Right lobe of liver (tissue), 6 donors: ENCODE measurements around the gene RBM19. TPM values are rescaled to one million over a fixed set of nuclear protein-coding genes. Genes with fewer than 3 reads are reported as not detected.

Source experiments
- ATAC-seq, 4 donors: fragments of 200-7000 bp; cut with Tn5 transposase; one replicate each; pipeline ENCODE4 v1.9.1; 2020; ENCODE audit warnings: mild to moderate bottlenecking in 4 of 4, moderate library complexity in 4 of 4
- DNase-seq, 3 donors: peaks; one replicate each; pipeline ENCODE4 v3.0.0-alpha.2; 2020
- H3K27ac ChIP-seq, 3 donors: fragments of 200-600 bp; one replicate each; pipeline ENCODE4 v1.8.0; 2022
- H3K27me3 ChIP-seq, 2 donors: fragments of 200-600 bp; one replicate each; pipeline ENCODE4 v1.8.0; 2022
- H3K36me3 ChIP-seq, 4 donors: fragments of 200-600 bp; sonication (generic) in 1 of 4; one replicate each; pipeline versions ENCODE4 v1.5.1 to v1.8.0; 2017 to 2022; ENCODE audit warnings: control low read depth in 1 of 4
- H3K4me1 ChIP-seq, 4 donors: fragments of 200-600 bp; sonication (generic) in 1 of 4; one replicate each; pipeline versions ENCODE4 v1.5.1 to v1.8.0; 2017 to 2022; ENCODE audit warnings: control low read depth in 1 of 4
- H3K4me3 ChIP-seq, 3 donors: fragments of 200-600 bp; one replicate each; pipeline ENCODE4 v1.8.0; 2022
- H3K9me3 ChIP-seq, 4 donors: fragments of 200-600 bp; sonication (generic) in 1 of 4; one replicate each; pipeline versions ENCODE4 v1.5.1 to v1.8.0; 2017 to 2022; ENCODE audit warnings: control low read depth in 1 of 4
- CTCF ChIP-seq, 4 donors: fragments of 200-600 bp in 3 of 4; fragments of 450-650 bp in 1 of 4; IDR thresholded peaks; one replicate each; pipeline versions ENCODE4 v1.5.1 to v1.8.0; 2016 to 2022; ENCODE audit warnings: antibody characterized with exemption in 4 of 4, mild to moderate bottlenecking in 2 of 4
- POLR2A ChIP-seq: fragments of 450-650 bp; IDR thresholded peaks from one replicate; pipeline ENCODE4 v1.6.1; 2017; ENCODE audit warnings: antibody characterized with exemption, mild to moderate bottlenecking
- WGBS: methylation state at CpG from one replicate; pipeline ENCODE4 v1.1.6; 2018; ENCODE audit warnings: low coverage, low lambda C conversion rate; ENCODE audit not compliant: insufficient coverage; ENCODE audit errors: missing lambda C conversion rate; 5-methylcytosine and 5-hydroxymethylcytosine counted together
- intact Hi-C, 2 donors: fragments of 100-400 bp; cut with DNase I; formaldehyde crosslinking; loops; one replicate each; pipeline versions ENCODE4 v1.11.2 to v1.14.1; 2022
- total RNA-seq, 6 experiments: library from RNA; depleted of rRNA in 2 of 6; stranded (reverse); fragments of >200 nt in 2 of 6; fragmentation: NEBNext Ultra II Directional in 3 of 6; extraction: Animal tissue kit (Norgen Biotek cat#: 25700) in 3 of 6; gene quantifications; one replicate each; pipeline versions ENCODE4 v1.1.0 to v1.2.4, GENCODE V29; 2016 to 2023
- donor health status: DM: no; HTN: yes; CAD: no.
- donor health status: DM: no; HTN: no; CAD: no.
- donor health status: DM: no; HTN: no; CAD: no.
- donor health status: DM: no; HTN: yes; CAD: no.
- donor health status: DM: no; HTN: yes; CAD: no.

The RBM19 gene
- total RNA-seq, 6 experiments from 2014 or later = 11.3 to 17.2 (median 14.2) TPM

GRCh38 chr12:113860950-113861349 lies 105.2 kb downstream of the RBM19 start:
- Histone ChIP-seq H3K36me3 (no peaks in the 10 kb centered on the region), H3K4me3 (no peak overlapping the region), H3K4me1 (no peaks in the 10 kb centered on the region), H3K27ac (no peak overlapping the region), H3K27me3 (no peaks in the 10 kb centered on the region), H3K9me3 (no peaks in the 10 kb centered on the region)
- ATAC-seq (no peak), DNase-seq (no peak)
- TF ChIP-seq CTCF (IDR thresholded peaks at IDR 0.05) (no peak), POLR2A (no peak)
- 100% methylated on average over 2 of the region's 7 CpGs for WGBS
- intact Hi-C loops = no loop called here

GRCh38 chr12:113860059-113860820 lies 105.9 kb downstream of the RBM19 start:
- Histone ChIP-seq H3K27me3 (no peaks in the 10 kb centered on the region), H3K4me3 (no peak overlapping the region), H3K36me3 (no peaks in the 10 kb centered on the region), H3K9me3 (no peaks in the 10 kb centered on the region), H3K27ac (no peak overlapping the region), H3K4me1 (no peaks in the 10 kb centered on the region)
- DNase-seq (no peak), ATAC-seq (no peak)
- 82% methylated on average over 6 of the region's 17 CpGs for WGBS
- TF ChIP-seq CTCF (IDR thresholded peaks at IDR 0.05) (no peak), POLR2A (no peak)
- intact Hi-C loops = no loop called here

- WGBS = 78% methylated on average over 3 of the region's 8 CpGs
- DNase-seq (no peak), ATAC-seq (no peak)
- intact Hi-C loops = no loop called here
- no peak overlapping the region for H3K4me3 ChIP-seq
- no peaks in the 10 kb centered on the region for H3K36me3 ChIP-seq
- TF ChIP-seq CTCF (IDR thresholded peaks at IDR 0.05) (no peak), POLR2A (no peak)
- H3K4me1 ChIP-seq = no peaks in the 10 kb centered on the region
- no peaks in the 10 kb centered on the region for H3K9me3 ChIP-seq
- no peaks in the 10 kb centered on the region for H3K27me3 ChIP-seq
- H3K27ac ChIP-seq = no peak overlapping the region
Measured at GRCh38 chr12:113858841-113859386, 107.2 kb downstream of the RBM19 start.

GRCh38 chr12:113857371-113857770 lies 108.8 kb downstream of the RBM19 start:
- ATAC-seq = no peak
- no peak overlapping the region for H3K27ac ChIP-seq
- no peaks in the 10 kb centered on the region for H3K27me3 ChIP-seq
- TF ChIP-seq CTCF (IDR thresholded peaks at IDR 0.05) (no peak), POLR2A (no peak)
- H3K9me3 ChIP-seq = no peaks in the 10 kb centered on the region
- H3K4me3 ChIP-seq = no peak overlapping the region
- no peaks in the 10 kb centered on the region for H3K4me1 ChIP-seq
- WGBS = no CpG with 5 or more reads among the region's 12 CpGs
- intact Hi-C loops = no loop called here
- no peak for DNase-seq
- no peaks in the 10 kb centered on the region for H3K36me3 ChIP-seq
